Right lobe of liver (tissue), 6 donors: ENCODE data around the gene DPP10. TPM values are rescaled to one million over a fixed set of nuclear protein-coding genes. Genes with fewer than 3 reads are reported as not detected.

Experiments used
- ATAC-seq, 4 donors: fragments of 200-7000 bp; cut with Tn5 transposase; one replicate each; pipeline ENCODE4 v1.9.1; 2020; ENCODE audit warnings: mild to moderate bottlenecking in 4 of 4, moderate library complexity in 4 of 4
- DNase-seq, 3 donors: peaks; one replicate each; pipeline ENCODE4 v3.0.0-alpha.2; 2020
- H3K27ac ChIP-seq, 3 donors: fragments of 200-600 bp; one replicate each; pipeline ENCODE4 v1.8.0; 2022
- H3K27me3 ChIP-seq, 2 donors: fragments of 200-600 bp; one replicate each; pipeline ENCODE4 v1.8.0; 2022
- H3K36me3 ChIP-seq, 4 donors: fragments of 200-600 bp; sonication (generic) in 1 of 4; one replicate each; pipeline versions ENCODE4 v1.5.1 to v1.8.0; 2017 to 2022; ENCODE audit warnings: control low read depth in 1 of 4
- H3K4me1 ChIP-seq, 4 donors: fragments of 200-600 bp; sonication (generic) in 1 of 4; one replicate each; pipeline versions ENCODE4 v1.5.1 to v1.8.0; 2017 to 2022; ENCODE audit warnings: control low read depth in 1 of 4
- H3K4me3 ChIP-seq, 3 donors: fragments of 200-600 bp; one replicate each; pipeline ENCODE4 v1.8.0; 2022
- H3K9me3 ChIP-seq, 4 donors: fragments of 200-600 bp; sonication (generic) in 1 of 4; one replicate each; pipeline versions ENCODE4 v1.5.1 to v1.8.0; 2017 to 2022; ENCODE audit warnings: control low read depth in 1 of 4
- POLR2A ChIP-seq: fragments of 450-650 bp; IDR thresholded peaks from one replicate; pipeline ENCODE4 v1.6.1; 2017; ENCODE audit warnings: antibody characterized with exemption, mild to moderate bottlenecking
- WGBS: methylation state at CpG from one replicate; pipeline ENCODE4 v1.1.6; 2018; ENCODE audit warnings: low coverage, low lambda C conversion rate; ENCODE audit not compliant: insufficient coverage; ENCODE audit errors: missing lambda C conversion rate; 5-methylcytosine and 5-hydroxymethylcytosine counted together
- intact Hi-C, 2 donors: fragments of 100-400 bp; cut with DNase I; formaldehyde crosslinking; loops; one replicate each; pipeline versions ENCODE4 v1.11.2 to v1.14.1; 2022
- total RNA-seq, 6 experiments: library from RNA; depleted of rRNA in 2 of 6; stranded (reverse); fragments of >200 nt in 2 of 6; fragmentation: NEBNext Ultra II Directional in 3 of 6; extraction: Animal tissue kit (Norgen Biotek cat#: 25700) in 3 of 6; gene quantifications; one replicate each; pipeline versions ENCODE4 v1.1.0 to v1.2.4, GENCODE V29; 2016 to 2023
- TF ChIP-seq, protein P1 (sequence below), 4 donors: fragments of 200-600 bp in 3 of 4; fragments of 450-650 bp in 1 of 4; IDR thresholded peaks; one replicate each; pipeline versions ENCODE4 v1.5.1 to v1.8.0; 2016 to 2022; ENCODE audit warnings: antibody characterized with exemption in 4 of 4, mild to moderate bottlenecking in 2 of 4
- donor health status: DM: no; HTN: yes; CAD: no.
- donor health status: DM: no; HTN: no; CAD: no.
- donor health status: DM: no; HTN: no; CAD: no.
- donor health status: DM: no; HTN: yes; CAD: no.
- donor health status: DM: no; HTN: yes; CAD: no.

DPP10 gene
- total RNA-seq, 6 experiments from 2014 or later: 0.09 to 0.19 (median 0.15) TPM; not detected in 2

DNA sequence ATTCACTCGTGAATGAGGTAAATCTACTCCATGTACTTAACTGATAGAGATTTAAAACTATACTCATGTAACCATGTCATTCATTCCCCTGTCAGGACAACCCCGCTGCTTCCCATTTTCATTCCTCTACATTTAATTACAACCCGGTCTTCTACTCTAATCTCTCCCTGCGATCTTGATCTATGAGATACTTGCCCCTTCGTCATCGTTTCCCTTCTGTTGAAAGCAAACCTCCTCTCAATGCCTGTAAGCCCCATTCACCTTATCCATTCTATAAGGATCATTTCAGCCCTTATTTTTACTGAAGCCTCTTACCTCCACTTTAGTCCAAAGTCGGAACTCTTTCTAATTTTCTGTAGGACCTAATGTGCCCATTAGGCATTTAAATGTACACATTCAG is 492.6 kb downstream of the DPP10 start:
- Histone ChIP-seq H3K9me3 (no peaks in the 10 kb centered on the region), H3K4me3 (no peak overlapping the region), H3K27me3 (no peaks in the 10 kb centered on the region), H3K4me1 (no peaks in the 10 kb centered on the region), H3K36me3 (no peaks in the 10 kb centered on the region), H3K27ac (no peak overlapping the region)
- ATAC-seq: no peak
- no peak for DNase-seq
- WGBS: 58% methylated on average over 7 of the region's 7 CpGs
- intact Hi-C loops: no loop called here
- TF ChIP-seq, protein P1, sequence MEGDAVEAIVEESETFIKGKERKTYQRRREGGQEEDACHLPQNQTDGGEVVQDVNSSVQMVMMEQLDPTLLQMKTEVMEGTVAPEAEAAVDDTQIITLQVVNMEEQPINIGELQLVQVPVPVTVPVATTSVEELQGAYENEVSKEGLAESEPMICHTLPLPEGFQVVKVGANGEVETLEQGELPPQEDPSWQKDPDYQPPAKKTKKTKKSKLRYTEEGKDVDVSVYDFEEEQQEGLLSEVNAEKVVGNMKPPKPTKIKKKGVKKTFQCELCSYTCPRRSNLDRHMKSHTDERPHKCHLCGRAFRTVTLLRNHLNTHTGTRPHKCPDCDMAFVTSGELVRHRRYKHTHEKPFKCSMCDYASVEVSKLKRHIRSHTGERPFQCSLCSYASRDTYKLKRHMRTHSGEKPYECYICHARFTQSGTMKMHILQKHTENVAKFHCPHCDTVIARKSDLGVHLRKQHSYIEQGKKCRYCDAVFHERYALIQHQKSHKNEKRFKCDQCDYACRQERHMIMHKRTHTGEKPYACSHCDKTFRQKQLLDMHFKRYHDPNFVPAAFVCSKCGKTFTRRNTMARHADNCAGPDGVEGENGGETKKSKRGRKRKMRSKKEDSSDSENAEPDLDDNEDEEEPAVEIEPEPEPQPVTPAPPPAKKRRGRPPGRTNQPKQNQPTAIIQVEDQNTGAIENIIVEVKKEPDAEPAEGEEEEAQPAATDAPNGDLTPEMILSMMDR (IDR thresholded peaks at IDR 0.05): no peak
- no peak for TF ChIP-seq POLR2A

GRCh38 chr2:114937366-114937930 is 495.0 kb downstream of the DPP10 start:
- Histone ChIP-seq H3K27me3 (no peaks in the 10 kb centered on the region), H3K4me1 (no peaks in the 10 kb centered on the region), H3K27ac (no peak overlapping the region), H3K4me3 (no peak overlapping the region), H3K36me3 (no peaks in the 10 kb centered on the region), H3K9me3 (no peaks in the 10 kb centered on the region)
- TF ChIP-seq POLR2A: no peak
- TF ChIP-seq, protein P1 (IDR thresholded peaks at IDR 0.05): no peak
- ATAC-seq (no peak), DNase-seq (no peak)
- WGBS: 49% methylated on average over 9 of the region's 9 CpGs
- intact Hi-C loops: no loop called here

GRCh38 chr2:114940785-114941458 is 498.5 kb downstream of the DPP10 start:
- intact Hi-C loops: no loop called here
- ATAC-seq (no peak), DNase-seq (no peak)
- 53% methylated on average over 3 of the region's 3 CpGs for WGBS
- Histone ChIP-seq H3K36me3 (no peaks in the 10 kb centered on the region), H3K27ac (no peak overlapping the region), H3K4me3 (no peak overlapping the region), H3K4me1 (no peaks in the 10 kb centered on the region), H3K9me3 (no peaks in the 10 kb centered on the region), H3K27me3 (no peaks in the 10 kb centered on the region)
- no peak for TF ChIP-seq POLR2A
- TF ChIP-seq, protein P1 (IDR thresholded peaks at IDR 0.05): no peak

DNA sequence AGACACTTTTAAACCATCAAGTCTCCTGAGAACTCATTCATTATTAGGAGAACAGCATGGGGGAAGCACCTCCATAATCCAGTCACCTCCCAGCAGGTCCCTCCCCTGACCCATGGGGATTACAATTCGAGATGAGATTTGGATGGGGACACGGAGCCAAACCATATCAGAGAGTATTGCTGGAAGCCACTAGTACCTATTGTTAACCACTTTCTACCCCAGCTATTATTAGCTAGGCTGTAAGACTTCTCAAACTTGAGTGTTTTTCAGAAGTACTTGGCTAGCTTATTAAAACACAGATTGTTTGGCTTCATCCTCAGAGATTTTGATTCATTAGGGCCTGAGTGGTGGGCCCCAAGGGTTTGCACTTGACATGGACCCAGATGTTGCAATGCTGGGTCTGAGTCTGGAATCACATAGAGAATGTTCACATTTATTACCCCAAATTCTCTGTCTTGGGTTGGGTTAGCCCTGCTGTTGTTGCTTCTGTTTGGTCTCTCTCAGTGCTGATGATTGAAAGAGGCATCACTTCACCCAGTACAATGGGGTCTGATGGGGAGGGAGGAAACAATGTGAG is 506.9 kb downstream of the DPP10 start:
- no CpG with 5 or more reads among the region's 2 CpGs for WGBS
- ATAC-seq (no peak), DNase-seq (no peak)
- no peaks in the 10 kb centered on the region for H3K27me3 ChIP-seq
- intact Hi-C loops: no loop called here
- no peak for TF ChIP-seq POLR2A
- TF ChIP-seq, protein P1 (IDR thresholded peaks at IDR 0.05): no peak
- no peaks in the 10 kb centered on the region for H3K9me3 ChIP-seq
- H3K4me3 ChIP-seq: no peak overlapping the region
- no peaks in the 10 kb centered on the region for H3K36me3 ChIP-seq
- H3K27ac ChIP-seq: no peak overlapping the region
- H3K4me1 ChIP-seq: no peaks in the 10 kb centered on the region
